PC-3 (cell line): ENCODE results near the gene KCNG3.
"Not testable (repeated sequence)": the region's sequence is repeated elsewhere in the genome, so short reads cannot be mapped to it uniquely, and the experiment has no call there.

ENCODE experiments used
- EZH2 ChIP-seq: fragments of 300-600 bp; sonication (generic); IDR thresholded peaks from one replicate; pipeline ENCODE4 v1.6.1; 2017; ENCODE audit warnings: antibody characterized with exemption, mild to moderate bottlenecking, low read length; ENCODE audit not compliant: unreplicated experiment
- TF ChIP-seq, protein P1 (sequence below): fragments of 300-600 bp; sonication (generic); conservative IDR thresholded peaks from 2 replicates; pipeline ENCODE4 v1.5.1; 2017; ENCODE audit warnings: antibody characterized with exemption, low read depth, mild to moderate bottlenecking, low read length

DNA sequence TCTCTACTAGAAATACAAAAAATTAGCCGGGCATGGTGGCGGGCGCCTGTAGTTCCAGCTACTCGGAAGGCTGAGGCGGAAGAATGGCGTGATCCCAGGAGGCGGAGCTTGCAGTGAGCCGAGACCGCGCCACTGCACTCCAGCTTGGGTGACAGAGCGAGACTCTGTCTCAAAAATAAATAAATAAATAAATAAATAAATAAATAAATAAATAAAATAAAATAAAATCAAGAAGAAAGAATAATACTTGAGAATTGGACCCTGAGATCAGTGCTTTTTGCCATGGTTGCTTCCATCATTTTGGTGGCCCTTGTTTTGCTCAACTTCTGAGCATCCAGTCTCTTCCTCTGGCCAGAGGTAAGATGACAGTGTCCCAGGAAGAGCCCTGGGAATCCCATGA, 95.7 kb downstream of the KCNG3 start:
- TF ChIP-seq EZH2, result not testable (repeated sequence)
- TF ChIP-seq, protein P1, sequence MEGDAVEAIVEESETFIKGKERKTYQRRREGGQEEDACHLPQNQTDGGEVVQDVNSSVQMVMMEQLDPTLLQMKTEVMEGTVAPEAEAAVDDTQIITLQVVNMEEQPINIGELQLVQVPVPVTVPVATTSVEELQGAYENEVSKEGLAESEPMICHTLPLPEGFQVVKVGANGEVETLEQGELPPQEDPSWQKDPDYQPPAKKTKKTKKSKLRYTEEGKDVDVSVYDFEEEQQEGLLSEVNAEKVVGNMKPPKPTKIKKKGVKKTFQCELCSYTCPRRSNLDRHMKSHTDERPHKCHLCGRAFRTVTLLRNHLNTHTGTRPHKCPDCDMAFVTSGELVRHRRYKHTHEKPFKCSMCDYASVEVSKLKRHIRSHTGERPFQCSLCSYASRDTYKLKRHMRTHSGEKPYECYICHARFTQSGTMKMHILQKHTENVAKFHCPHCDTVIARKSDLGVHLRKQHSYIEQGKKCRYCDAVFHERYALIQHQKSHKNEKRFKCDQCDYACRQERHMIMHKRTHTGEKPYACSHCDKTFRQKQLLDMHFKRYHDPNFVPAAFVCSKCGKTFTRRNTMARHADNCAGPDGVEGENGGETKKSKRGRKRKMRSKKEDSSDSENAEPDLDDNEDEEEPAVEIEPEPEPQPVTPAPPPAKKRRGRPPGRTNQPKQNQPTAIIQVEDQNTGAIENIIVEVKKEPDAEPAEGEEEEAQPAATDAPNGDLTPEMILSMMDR, result not testable (repeated sequence)
